B cell (primary cell): ENCODE results near the gene CEP112. TPM values are rescaled to one million over a fixed set of nuclear protein-coding genes. Genes with fewer than 3 reads are reported as not detected.

Source experiments
- ATAC-seq: fragments of 200-7000 bp; cut with Tn5 transposase; one replicate; pipeline ENCODE4 v1.10.0; 2021; ENCODE audit warnings: low read depth, mild to moderate bottlenecking, moderate number of reproducible peaks, moderate library complexity
- CTCF ChIA-PET: fragments of 350-600 bp; sonication (Branson Sonifier 250); formaldehyde crosslinking; loops from one replicate; lab custom pipeline; 2021; ENCODE audit warnings: antibody characterized with exemption, inconsistent platforms; lab: Charles Lee
- POLR2A ChIA-PET: fragments of 350-600 bp; sonication (Branson Sonifier 250); formaldehyde crosslinking; loops from one replicate; lab custom pipeline; 2021; ENCODE audit warnings: antibody characterized with exemption; lab: Charles Lee
- DNase-seq: peaks from one replicate; pipeline ENCODE4 v3.0.0; 2013
- H2AFZ ChIP-seq: 2 replicates; pipeline ENCODE4 v1.6.1; 2012; ENCODE audit warnings: mild to moderate bottlenecking, low read depth, low read length; ENCODE audit not compliant: insufficient read depth, poor library complexity, severe bottlenecking
- H3K27ac ChIP-seq, 2 donors: 1 replicate in 1 of 2; 2 replicates in 1 of 2; pipeline ENCODE4 v1.5.1; 2012 to 2013; ENCODE audit warnings: low read length in 2 of 2, mild to moderate bottlenecking in 2 of 2, moderate library complexity in 1 of 2
- H3K27me3 ChIP-seq, 4 experiments: fragments of 200-600 bp in 1 of 4; sonication (generic) in 1 of 4; replicated peaks in 1 of 4; 1 replicate in 2 of 4; 2 replicates in 2 of 4; pipeline versions ENCODE4 v1.6.1 to v1.7.0; 2013 to 2016; ENCODE audit warnings: low read length in 3 of 4, mild to moderate bottlenecking in 2 of 4, mixed read lengths in 1 of 4, moderate library complexity in 1 of 4; ENCODE audit not compliant: insufficient read depth in 4 of 4, control insufficient read depth in 3 of 4; ENCODE audit errors: control extremely low read depth in 1 of 4
- H3K36me3 ChIP-seq, 2 experiments: replicated peaks in 1 of 2; 1 replicate in 1 of 2; 2 replicates in 1 of 2; pipeline versions ENCODE4 v1.6.1 to v1.7.1; 2013; ENCODE audit warnings: low read length in 1 of 2; ENCODE audit not compliant: insufficient read depth in 2 of 2, control insufficient read depth in 1 of 2; ENCODE audit errors: control extremely low read depth in 1 of 2, extremely low read depth in 1 of 2
- H3K4me1 ChIP-seq, 2 donors: fragments of 200-600 bp in 1 of 2; sonication (generic) in 1 of 2; 1 replicate in 1 of 2; 2 replicates in 1 of 2; pipeline versions ENCODE4 v1.5.1 to v1.6.1; 2013 to 2017; ENCODE audit warnings: low read length in 2 of 2; ENCODE audit not compliant: control insufficient read depth in 2 of 2, insufficient read depth in 2 of 2
- H3K4me2 ChIP-seq: replicated peaks from 2 replicates; pipeline ENCODE3; 2012; ENCODE audit warnings: mild to moderate bottlenecking, low read depth, low read length; ENCODE audit not compliant: poor library complexity, severe bottlenecking
- H3K4me3 ChIP-seq, 5 experiments: fragments of 200-600 bp in 1 of 5; sonication (generic) in 1 of 5; 1 replicate in 3 of 5; 2 replicates in 2 of 5; pipeline versions ENCODE4 v1.5.1 to v1.7.0; 2011 to 2016; ENCODE audit warnings: low read length in 4 of 5, mild to moderate bottlenecking in 4 of 5, low read depth in 2 of 5, control low read depth in 1 of 5, moderate library complexity in 1 of 5; ENCODE audit not compliant: insufficient read depth in 1 of 5; ENCODE audit errors: control extremely low read depth in 1 of 5, extremely low read depth in 1 of 5
- H3K79me2 ChIP-seq: fragments of 200-600 bp; sonication (generic); one replicate; pipeline ENCODE4 v1.6.0; 2016; ENCODE audit warnings: low read length; ENCODE audit not compliant: control insufficient read depth, insufficient read depth
- H3K9ac ChIP-seq: fragments of 200-600 bp; sonication (generic); 2 replicates; pipeline ENCODE4 v1.6.1; 2017; ENCODE audit warnings: mild to moderate bottlenecking, low read length, moderate library complexity
- H3K9me3 ChIP-seq, 3 donors: one replicate each; pipeline versions ENCODE4 v1.6.1 to v1.7.1; 2013; ENCODE audit warnings: low read length in 2 of 3; ENCODE audit not compliant: control insufficient read depth in 2 of 3, insufficient read depth in 1 of 3; ENCODE audit errors: control extremely low read depth in 1 of 3
- H4K20me1 ChIP-seq: 2 replicates; pipeline ENCODE4 v1.6.0; 2012; ENCODE audit warnings: mild to moderate bottlenecking, low read length; ENCODE audit not compliant: insufficient read depth, control insufficient read depth, poor library complexity, severe bottlenecking
- H3K27ac Mint-ChIP-seq: one replicate; pipeline ENCODE4 v1.8.0; 2021; ENCODE audit warnings: mixed read lengths
- H3K27me3 Mint-ChIP-seq: one replicate; pipeline ENCODE4 v1.8.0; 2021; ENCODE audit warnings: mixed read lengths
- H3K4me1 Mint-ChIP-seq: one replicate; pipeline ENCODE4 v1.8.0; 2021; ENCODE audit warnings: mixed read lengths
- H3K4me3 Mint-ChIP-seq: one replicate; pipeline ENCODE4 v1.8.0; 2021; ENCODE audit warnings: mixed read lengths
- H3K9me3 Mint-ChIP-seq: one replicate; pipeline ENCODE4 v1.8.0; 2022; ENCODE audit warnings: mixed read lengths; ENCODE audit not compliant: insufficient read depth
- CTCF ChIP-seq: fragments of 200-600 bp; IDR thresholded peaks from one replicate; pipeline ENCODE4 v1.8.0; 2022; ENCODE audit warnings: antibody characterized with exemption, mild to moderate bottlenecking
- EZH2 ChIP-seq: IDR thresholded peaks from 2 replicates; pipeline ENCODE4 v1.6.1; 2012; ENCODE audit warnings: borderline replicate concordance, low read depth, mild to moderate bottlenecking, moderate library complexity, low read length; ENCODE audit not compliant: insufficient read depth, poor library complexity, severe bottlenecking
- WGBS: methylation state at CpG from one replicate; pipeline ENCODE4 v1.1.5; 2013; ENCODE audit warnings: missing lambda C conversion rate; ENCODE audit not compliant: insufficient coverage; 5-methylcytosine and 5-hydroxymethylcytosine counted together
- intact Hi-C: fragments of 100-400 bp; cut with micrococcal nuclease; formaldehyde crosslinking; loops from one replicate; pipeline ENCODE4 v1.10.0; 2022
- polyA plus RNA-seq: library from polyadenylated mRNA; depleted of rRNA; stranded (reverse); fragments of >200 nt; gene quantifications from 2 replicates; pipeline ENCODE4 v1.2.3, GENCODE V29; 2012
- total RNA-seq, 2 donors: library from RNA; stranded (reverse); fragments of 120-200 nt in 1 of 2; gene quantifications; 1 replicate in 1 of 2; 2 replicates in 1 of 2; pipeline versions ENCODE4 v1.2.3 to v1.2.4, GENCODE V29; 2013 to 2022

CEP112 gene
- total and polyA plus RNA-seq, 2 donors (not counting 1 experiment from before 2014, with no cell fraction given) = 0.57 to 4.6 TPM

- Mint-ChIP-seq H3K4me3 (no peak overlapping the region), H3K27ac (no peak overlapping the region), H3K27me3 (peaks cover 7% of the 10 kb centered on the region), H3K9me3 (no peaks in the 10 kb centered on the region), H3K4me1 (no peaks in the 10 kb centered on the region)
- no peaks in the 10 kb centered on the region for H3K4me1 ChIP-seq
- ATAC-seq (no peak), DNase-seq (no peak)
- H3K27me3 ChIP-seq = no peaks in the 10 kb centered on the region
- H3K9me3 ChIP-seq = peaks cover 0 to 3% (median 2%) of the 10 kb centered on the region in 3 donors
- no peak overlapping the region for H3K4me2 ChIP-seq
- CTCF ChIA-PET = no interaction called here
- H2AFZ ChIP-seq = no peak overlapping the region
- no peaks in the 10 kb centered on the region for H3K79me2 ChIP-seq
- H3K9ac ChIP-seq = no peak overlapping the region
- TF ChIP-seq CTCF = no peak
- no peak for TF ChIP-seq EZH2
- POLR2A ChIA-PET = no interaction called here
- intact Hi-C loops = no loop called here
- no peaks in the 10 kb centered on the region for H3K36me3 ChIP-seq
- H3K27ac ChIP-seq = no peak overlapping the region
- H4K20me1 ChIP-seq = no peaks in the 10 kb centered on the region
- H3K4me3 ChIP-seq = no peak overlapping the region
Measured at GRCh38 chr17:66107731-66108130, 84.2 kb downstream of the CEP112 start.

GRCh38 chr17:66098040-66098439 is 93.9 kb downstream of the CEP112 start:
- Mint-ChIP-seq H3K27me3 (peaks cover 3% of the 10 kb centered on the region), H3K4me1 (no peaks in the 10 kb centered on the region), H3K9me3 (peaks cover 3% of the 10 kb centered on the region), H3K27ac (no peak overlapping the region), H3K4me3 (no peak overlapping the region)
- Histone ChIP-seq H2AFZ (no peak overlapping the region), H3K79me2 (no peaks in the 10 kb centered on the region), H3K9ac (no peak overlapping the region), H3K27ac (no peak overlapping the region), H3K27me3 (no peaks in the 10 kb centered on the region), H4K20me1 (no peaks in the 10 kb centered on the region), H3K36me3 (no peaks in the 10 kb centered on the region), H3K9me3 (peaks cover 0 to 2% (median 0%) of the 10 kb centered on the region in 3 donors), H3K4me2 (no peak overlapping the region), H3K4me3 (no peak overlapping the region), H3K4me1 (no peaks in the 10 kb centered on the region)
- ATAC-seq = no peak
- ChIA-PET CTCF (no interaction called here), POLR2A (no interaction called here)
- no peak for DNase-seq
- WGBS = 100% methylated on average over 3 of the region's 3 CpGs
- TF ChIP-seq EZH2 (no peak), CTCF (no peak)
- intact Hi-C loops = no loop called here
